HEK293 (cell line): Measurements from ENCODE around the gene PKIG.

Experiments
- CTCF ChIA-PET: fragments of 350-600 bp; formaldehyde crosslinking; extraction: SDS; loops from one replicate; lab custom pipeline; 2021; ENCODE audit warnings: antibody characterized with exemption; lab: Yijun Ruan, JAX
- POLR2A ChIA-PET: fragments of 300-600 bp; formaldehyde crosslinking; extraction: SDS; loops from one replicate; lab custom pipeline; 2020; ENCODE audit warnings: antibody characterized with exemption, inconsistent platforms; lab: Yijun Ruan, JAX
- H3K27ac ChIP-seq: fragments of 200-500 bp; sonication (Bioruptor generic); 2 replicates; pipeline ENCODE4 v1.5.1; 2014; ENCODE audit warnings: low read depth, low read length, control low read depth, inconsistent platforms; ENCODE audit errors: extremely low read depth
- H3K36me3 ChIP-seq, 2 experiments: fragments of 200-500 bp in 1 of 2; sonication (Bioruptor generic) in 1 of 2; 1 replicate in 1 of 2; 2 replicates in 1 of 2; pipeline ENCODE4 v1.5.1; 2014 to 2017; ENCODE audit warnings: inconsistent platforms in 2 of 2, low read length in 2 of 2; ENCODE audit not compliant: control insufficient read depth in 2 of 2, insufficient read depth in 1 of 2
- H3K4me1 ChIP-seq: fragments of 200-500 bp; sonication (Bioruptor generic); 2 replicates; pipeline ENCODE4 v1.5.1; 2014; ENCODE audit warnings: mild to moderate bottlenecking, low read length, inconsistent platforms; ENCODE audit not compliant: control insufficient read depth, insufficient read depth
- H3K4me3 ChIP-seq: 2 replicates; pipeline ENCODE4 v1.5.1; 2011; ENCODE audit warnings: low read depth, mild to moderate bottlenecking, control low read depth, low read length, moderate library complexity
- H3K9me3 ChIP-seq: fragments of 200-500 bp; sonication (Bioruptor generic); 2 replicates; pipeline ENCODE4 v1.5.1; 2014; ENCODE audit warnings: low read depth, low read length, inconsistent platforms; ENCODE audit not compliant: control insufficient read depth, insufficient read depth
- GLI2 ChIP-seq: fragments of 450-650 bp; formaldehyde crosslinking; IDR thresholded peaks from 2 replicates; pipeline ENCODE4; 2017; ENCODE audit warnings: missing biosample characterization, missing genetic modification characterization, low read depth, borderline replicate concordance
- GLIS2 ChIP-seq: fragments of 450-650 bp; formaldehyde crosslinking; IDR thresholded peaks from 2 replicates; pipeline ENCODE4 v1.5.1; 2016; ENCODE audit warnings: missing biosample characterization, missing genetic modification characterization
- KLF10 ChIP-seq: fragments of 450-650 bp; IDR thresholded peaks from 2 replicates; pipeline ENCODE4 v1.5.1; 2018; ENCODE audit warnings: missing biosample characterization, mild to moderate bottlenecking, missing genetic modification characterization
- PRDM1 ChIP-seq: fragments of 450-650 bp; formaldehyde crosslinking; IDR thresholded peaks from 2 replicates; pipeline ENCODE4; 2016; ENCODE audit warnings: missing biosample characterization, missing genetic modification characterization
- TRIM28 ChIP-seq: IDR thresholded peaks from 2 replicates; pipeline ENCODE4 v1.6.1; 2011; ENCODE audit warnings: low read length, control low read depth, borderline replicate concordance
- TSHZ1 ChIP-seq: fragments of 450-650 bp; formaldehyde crosslinking; IDR thresholded peaks from 2 replicates; pipeline ENCODE4 v1.5.1; 2016; ENCODE audit warnings: missing biosample characterization, missing genetic modification characterization, borderline replicate concordance
- YY1 ChIP-seq: fragments of 450-650 bp; formaldehyde crosslinking; IDR thresholded peaks from 2 replicates; pipeline ENCODE4 v1.5.1; 2018; ENCODE audit warnings: missing biosample characterization, missing genetic modification characterization
- ZEB2 ChIP-seq: fragments of 450-650 bp; formaldehyde crosslinking; IDR thresholded peaks from 2 replicates; pipeline ENCODE4 v1.5.1; 2016; ENCODE audit warnings: missing biosample characterization, missing genetic modification characterization
- ZIC2 ChIP-seq: fragments of 450-650 bp; formaldehyde crosslinking; IDR thresholded peaks from 2 replicates; pipeline ENCODE4 v1.5.1; 2016; ENCODE audit warnings: missing biosample characterization, missing genetic modification characterization
- ZNF121 ChIP-seq: fragments of 450-650 bp; formaldehyde crosslinking; IDR thresholded peaks from 2 replicates; pipeline ENCODE4 v1.5.1; 2016; ENCODE audit warnings: missing biosample characterization, missing genetic modification characterization
- ZNF280C ChIP-seq: fragments of 450-650 bp; formaldehyde crosslinking; IDR thresholded peaks from 2 replicates; pipeline ENCODE4 v1.5.1; 2016; ENCODE audit warnings: missing biosample characterization, missing genetic modification characterization
- ZNF324 ChIP-seq: fragments of 450-650 bp; formaldehyde crosslinking; IDR thresholded peaks from 2 replicates; pipeline ENCODE4 v1.5.1; 2016; ENCODE audit warnings: missing biosample characterization, missing genetic modification characterization
- ZNF341 ChIP-seq: fragments of 450-650 bp; formaldehyde crosslinking; IDR thresholded peaks from 2 replicates; pipeline ENCODE4; 2016; ENCODE audit warnings: low read depth, missing biosample characterization, missing genetic modification characterization
- ZNF529 ChIP-seq: fragments of 450-650 bp; formaldehyde crosslinking; IDR thresholded peaks from 2 replicates; pipeline ENCODE4 v1.5.1; 2017; ENCODE audit warnings: missing genetic modification characterization, missing biosample characterization; ENCODE audit not compliant: insufficient replicate concordance
- ZNF585B ChIP-seq: fragments of 450-650 bp; formaldehyde crosslinking; IDR thresholded peaks from 2 replicates; pipeline ENCODE4 v1.5.1; 2016; ENCODE audit warnings: missing biosample characterization, missing genetic modification characterization
- ZNF626 ChIP-seq: fragments of 450-650 bp; sonication (Bioruptor Pico); formaldehyde crosslinking; IDR thresholded peaks from 2 replicates; pipeline ENCODE4 v1.5.1; 2018; ENCODE audit warnings: missing biosample characterization, missing genetic modification characterization, inconsistent platforms
- ZNF664 ChIP-seq: fragments of 450-650 bp; formaldehyde crosslinking; IDR thresholded peaks from 2 replicates; pipeline ENCODE4 v1.5.1; 2016; ENCODE audit warnings: missing biosample characterization, missing genetic modification characterization
- ZNF677 ChIP-seq: fragments of 450-650 bp; IDR thresholded peaks from 2 replicates; pipeline ENCODE4 v1.5.0; 2018; ENCODE audit warnings: missing biosample characterization, mild to moderate bottlenecking, missing genetic modification characterization, moderate library complexity
- ZNF704 ChIP-seq: fragments of 450-650 bp; formaldehyde crosslinking; IDR thresholded peaks from 2 replicates; pipeline ENCODE4 v1.5.1; 2016; ENCODE audit warnings: missing biosample characterization, missing genetic modification characterization
- ZNF837 ChIP-seq: fragments of 450-650 bp; formaldehyde crosslinking; IDR thresholded peaks from 2 replicates; pipeline ENCODE4 v1.5.1; 2016; ENCODE audit warnings: missing biosample characterization, missing genetic modification characterization
- TF ChIP-seq, protein P1 (sequence below): fragments of 450-650 bp; formaldehyde crosslinking; optimal IDR thresholded peaks from 2 replicates; pipeline ENCODE3; 2016; ENCODE audit warnings: missing biosample characterization, mild to moderate bottlenecking, missing genetic modification characterization
- TF ChIP-seq, protein P2 (sequence below): fragments of 450-650 bp; formaldehyde crosslinking; IDR thresholded peaks from 2 replicates; pipeline ENCODE4 v1.5.1; 2017; ENCODE audit warnings: missing biosample characterization, missing genetic modification characterization

Gene PKIG

DNA sequence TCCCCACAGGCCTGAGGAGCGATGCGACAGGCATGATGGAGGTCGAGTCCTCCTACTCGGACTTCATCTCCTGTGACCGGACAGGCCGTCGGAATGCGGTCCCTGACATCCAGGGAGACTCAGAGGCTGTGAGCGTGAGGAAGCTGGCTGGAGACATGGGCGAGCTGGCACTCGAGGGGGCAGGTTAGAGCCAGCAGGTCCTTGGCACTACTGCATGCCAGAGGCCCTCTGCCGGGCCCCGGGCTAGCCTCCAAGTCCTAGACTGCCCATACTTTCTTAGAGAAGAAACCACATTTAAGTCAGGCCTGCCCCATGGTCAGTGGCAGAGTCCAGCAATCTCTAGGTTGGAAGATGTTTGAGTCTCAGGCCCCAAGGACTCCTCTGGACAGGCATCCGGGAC is 32.1 kb downstream of the PKIG start (continued):
- no peak for TF ChIP-seq TSHZ1 (tag by site-specific recombination)
- no peak for TF ChIP-seq ZNF837 (tag by site-specific recombination)
- TF ChIP-seq ZNF529 = no peak
- no peak for TF ChIP-seq ZNF341 (tag by site-specific recombination)
- no peak for TF ChIP-seq YY1 (tag by site-specific recombination)

- ChIA-PET CTCF (no interaction called here), POLR2A (interaction anchor here (0.7 kb wide), 1 partner anchor 14 kb away, joined by 3 read pairs; no protein-coding TSS in a partner anchor)
- no peaks in the 10 kb centered on the region for H3K9me3 ChIP-seq
- no peak overlapping the region for H3K27ac ChIP-seq
- H3K4me1 ChIP-seq = no peaks in the 10 kb centered on the region
- peaks cover 0 to 51% of the 10 kb centered on the region in 2 experiments; a peak in 1 of 3 replicates for H3K36me3 ChIP-seq
- H3K4me3 ChIP-seq = no peak overlapping the region
- TF ChIP-seq ZNF677 (tag by site-specific recombination) (no peak), GLIS2 (tag by site-specific recombination) (no peak), ZIC2 (tag by site-specific recombination) (peak; percentile 20; the same call in 1 of the 2 replicates), ZNF704 (tag by site-specific recombination) (no peak), ZNF585B (tag by site-specific recombination) (0 out of 2 replicates have a peak, but pooled peaks have one; percentile 21)
- TF ChIP-seq, protein P1, sequence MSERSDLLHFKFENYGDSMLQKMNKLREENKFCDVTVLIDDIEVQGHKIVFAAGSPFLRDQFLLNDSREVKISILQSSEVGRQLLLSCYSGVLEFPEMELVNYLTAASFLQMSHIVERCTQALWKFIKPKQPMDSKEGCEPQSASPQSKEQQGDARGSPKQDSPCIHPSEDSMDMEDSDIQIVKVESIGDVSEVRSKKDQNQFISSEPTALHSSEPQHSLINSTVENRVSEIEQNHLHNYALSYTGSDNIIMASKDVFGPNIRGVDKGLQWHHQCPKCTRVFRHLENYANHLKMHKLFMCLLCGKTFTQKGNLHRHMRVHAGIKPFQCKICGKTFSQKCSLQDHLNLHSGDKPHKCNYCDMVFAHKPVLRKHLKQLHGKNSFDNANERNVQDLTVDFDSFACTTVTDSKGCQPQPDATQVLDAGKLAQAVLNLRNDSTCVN (tag by site-specific recombination) = no peak
Observed at GRCh38 chr20:44615169-44615791, 32.9 kb downstream of the PKIG start.

GRCh38 chr20:44615876-44616603 is 33.7 kb downstream of the PKIG start:
- Histone ChIP-seq H3K9me3 (no peaks in the 10 kb centered on the region), H3K36me3 (peaks cover 0 to 59% of the 10 kb centered on the region in 2 experiments; a peak in 1 of 3 replicates), H3K27ac (no peak overlapping the region), H3K4me1 (no peaks in the 10 kb centered on the region), H3K4me3 (no peak overlapping the region)
- ChIA-PET CTCF (no interaction called here), POLR2A (no interaction called here)
- TF ChIP-seq ZNF324 (tag by site-specific recombination) = no peak
- no peak for TF ChIP-seq KLF10 (tag by site-specific recombination)
- TF ChIP-seq ZNF280C (tag by site-specific recombination) = no peak
- TF ChIP-seq ZNF664 (tag by site-specific recombination) = no peak
- no peak for TF ChIP-seq ZNF121 (tag by site-specific recombination)
- TF ChIP-seq, protein P2, sequence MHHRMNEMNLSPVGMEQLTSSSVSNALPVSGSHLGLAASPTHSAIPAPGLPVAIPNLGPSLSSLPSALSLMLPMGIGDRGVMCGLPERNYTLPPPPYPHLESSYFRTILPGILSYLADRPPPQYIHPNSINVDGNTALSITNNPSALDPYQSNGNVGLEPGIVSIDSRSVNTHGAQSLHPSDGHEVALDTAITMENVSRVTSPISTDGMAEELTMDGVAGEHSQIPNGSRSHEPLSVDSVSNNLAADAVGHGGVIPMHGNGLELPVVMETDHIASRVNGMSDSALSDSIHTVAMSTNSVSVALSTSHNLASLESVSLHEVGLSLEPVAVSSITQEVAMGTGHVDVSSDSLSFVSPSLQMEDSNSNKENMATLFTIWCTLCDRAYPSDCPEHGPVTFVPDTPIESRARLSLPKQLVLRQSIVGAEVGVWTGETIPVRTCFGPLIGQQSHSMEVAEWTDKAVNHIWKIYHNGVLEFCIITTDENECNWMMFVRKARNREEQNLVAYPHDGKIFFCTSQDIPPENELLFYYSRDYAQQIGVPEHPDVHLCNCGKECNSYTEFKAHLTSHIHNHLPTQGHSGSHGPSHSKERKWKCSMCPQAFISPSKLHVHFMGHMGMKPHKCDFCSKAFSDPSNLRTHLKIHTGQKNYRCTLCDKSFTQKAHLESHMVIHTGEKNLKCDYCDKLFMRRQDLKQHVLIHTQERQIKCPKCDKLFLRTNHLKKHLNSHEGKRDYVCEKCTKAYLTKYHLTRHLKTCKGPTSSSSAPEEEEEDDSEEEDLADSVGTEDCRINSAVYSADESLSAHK = no peak
- no peak for TF ChIP-seq ZNF626 (tag by site-specific recombination)
- TF ChIP-seq GLI2 (tag by site-specific recombination) = no peak
- TF ChIP-seq PRDM1 = no peak
- no peak for TF ChIP-seq ZEB2 (tag by site-specific recombination)
- no peak for TF ChIP-seq TRIM28
